HepG2 (cell line): ENCODE data around the gene USP7. TPM values are rescaled to one million over a fixed set of nuclear protein-coding genes. Genes with fewer than 3 reads are reported as not detected.
A peak's percentile ranks its signal among the peaks of the same experiment; 100 is the strongest.

Source experiments
- FOXO1 ChIP-seq: sonication (generic); formaldehyde crosslinking; IDR thresholded peaks from 2 replicates; pipeline ENCODE4 v1.4.0; 2020; ENCODE audit warnings: missing genetic modification reagents
- GLI4 ChIP-seq: sonication (generic); formaldehyde crosslinking; IDR thresholded peaks from 2 replicates; pipeline ENCODE4 v1.5.1; 2020; ENCODE audit warnings: missing genetic modification reagents, mild to moderate bottlenecking, moderate library complexity, borderline replicate concordance
- TEAD2 ChIP-seq: sonication (generic); formaldehyde crosslinking; IDR thresholded peaks from 2 replicates; pipeline ENCODE4 v1.9.0; 2021; ENCODE audit warnings: missing genetic modification reagents
- ZBTB20 ChIP-seq: sonication (generic); formaldehyde crosslinking; IDR thresholded peaks from 2 replicates; pipeline ENCODE4 v1.8.1; 2023; ENCODE audit warnings: missing genetic modification reagents, low read depth, mild to moderate bottlenecking, borderline replicate concordance
- ZNF251 ChIP-seq: sonication (generic); formaldehyde crosslinking; IDR thresholded peaks from 2 replicates; pipeline ENCODE4 v1.9.0; 2021; ENCODE audit warnings: mild to moderate bottlenecking, missing genetic modification reagents
- ZNF253 ChIP-seq: sonication (generic); formaldehyde crosslinking; IDR thresholded peaks from 2 replicates; pipeline ENCODE4 v1.8.0; 2022; ENCODE audit warnings: mild to moderate bottlenecking, missing genetic modification reagents, borderline replicate concordance
- ZNF550 ChIP-seq: sonication (generic); formaldehyde crosslinking; IDR thresholded peaks from 2 replicates; pipeline ENCODE4 v1.4.0; 2020; ENCODE audit warnings: mild to moderate bottlenecking, missing genetic modification reagents, borderline replicate concordance
- ZNF839 ChIP-seq: sonication (generic); formaldehyde crosslinking; IDR thresholded peaks from 2 replicates; pipeline ENCODE4 v1.4.0; 2020; ENCODE audit warnings: missing genetic modification reagents, mild to moderate bottlenecking, borderline replicate concordance
- ZSCAN12 ChIP-seq: sonication (generic); formaldehyde crosslinking; IDR thresholded peaks from 2 replicates; pipeline ENCODE4 v1.9.0; 2021; ENCODE audit warnings: mild to moderate bottlenecking, missing genetic modification reagents
- polyA plus RNA-seq, 8 experiments: library from polyadenylated mRNA; depleted of rRNA in 3 of 8; stranded (reverse) in 7 of 8; unstranded in 1 of 8; fragments of >200 nt; fragmentation: Illumina TruSeq in 4 of 8; extraction: Trizol in 4 of 8; gene quantifications; 2 replicates each; pipeline versions ENCODE4 v1.2.1 to v1.2.3, GENCODE V29; 2011 to 2016; ENCODE audit warnings: low read depth in 4 of 8, missing spikeins in 1 of 8, mixed read lengths in 1 of 8; ENCODE audit not compliant: insufficient read depth in 1 of 8
- total RNA-seq, 5 experiments: library from RNA; depleted of rRNA; stranded (reverse); fragments of >200 nt; fragmentation: Illumina TruSeq; extraction: Trizol; gene quantifications; 2 replicates each; pipeline ENCODE4 v1.2.3, GENCODE V29; 2016; ENCODE audit warnings: low read depth in 1 of 5
- TF ChIP-seq, protein P1 (sequence below): sonication (generic); formaldehyde crosslinking; IDR thresholded peaks from 2 replicates; pipeline ENCODE4 v1.5.1; 2020; ENCODE audit warnings: mild to moderate bottlenecking, missing genetic modification reagents, moderate library complexity
- TF ChIP-seq, protein P2 (sequence below): sonication (generic); formaldehyde crosslinking; IDR thresholded peaks from 2 replicates; pipeline ENCODE4 v1.4.0; 2020; ENCODE audit warnings: mild to moderate bottlenecking, missing genetic modification reagents
- TF ChIP-seq, protein P3 (sequence below): sonication (generic); formaldehyde crosslinking; IDR thresholded peaks from 2 replicates; pipeline ENCODE4 v1.4.0; 2020; ENCODE audit warnings: missing genetic modification reagents

The USP7 gene
- total and polyA plus RNA-seq, 2 of the 13 experiments (the other 11 are each of a cell fraction or from before 2014, with no cell fraction given): 52.5 to 173 TPM

DNA sequence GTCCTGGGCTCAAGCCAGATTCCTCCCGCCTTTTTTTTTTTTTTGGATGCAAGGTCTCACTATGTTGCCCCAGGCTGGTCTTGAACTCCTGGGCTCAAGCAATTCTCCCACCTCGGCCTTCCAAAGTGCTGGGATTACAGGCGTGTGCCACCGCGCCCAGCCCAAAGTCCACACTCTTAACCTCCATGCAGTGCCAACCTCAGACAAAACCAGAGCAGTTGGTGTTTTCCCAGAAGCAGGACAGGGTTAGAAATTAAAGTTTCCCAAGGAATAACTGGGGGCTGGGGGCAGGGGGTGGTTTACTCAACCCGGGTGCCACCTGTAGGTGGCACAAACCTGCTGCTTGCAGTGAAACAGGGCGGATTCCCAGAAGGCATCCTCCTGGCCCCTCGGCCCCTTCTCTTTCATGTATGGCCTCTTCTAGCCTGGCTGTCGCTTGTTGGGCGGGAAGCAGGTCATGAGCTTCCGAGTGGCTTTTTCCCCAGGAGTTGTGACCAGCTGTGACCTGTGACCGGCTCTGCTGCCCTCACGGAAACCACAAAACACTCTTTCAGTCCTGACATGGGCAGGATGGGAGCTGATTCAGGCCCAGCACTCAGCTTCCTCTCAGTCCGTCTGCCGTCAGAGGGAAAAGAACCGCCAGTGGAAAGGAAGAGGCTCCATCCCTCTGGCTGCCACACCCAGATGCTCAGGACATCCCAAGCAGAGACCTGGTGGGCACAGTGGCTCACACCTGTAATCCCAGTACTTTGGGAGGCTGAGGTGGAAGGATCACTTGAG lies 25.6 kb upstream of the USP7 start (continued):
- TF ChIP-seq, protein P1, sequence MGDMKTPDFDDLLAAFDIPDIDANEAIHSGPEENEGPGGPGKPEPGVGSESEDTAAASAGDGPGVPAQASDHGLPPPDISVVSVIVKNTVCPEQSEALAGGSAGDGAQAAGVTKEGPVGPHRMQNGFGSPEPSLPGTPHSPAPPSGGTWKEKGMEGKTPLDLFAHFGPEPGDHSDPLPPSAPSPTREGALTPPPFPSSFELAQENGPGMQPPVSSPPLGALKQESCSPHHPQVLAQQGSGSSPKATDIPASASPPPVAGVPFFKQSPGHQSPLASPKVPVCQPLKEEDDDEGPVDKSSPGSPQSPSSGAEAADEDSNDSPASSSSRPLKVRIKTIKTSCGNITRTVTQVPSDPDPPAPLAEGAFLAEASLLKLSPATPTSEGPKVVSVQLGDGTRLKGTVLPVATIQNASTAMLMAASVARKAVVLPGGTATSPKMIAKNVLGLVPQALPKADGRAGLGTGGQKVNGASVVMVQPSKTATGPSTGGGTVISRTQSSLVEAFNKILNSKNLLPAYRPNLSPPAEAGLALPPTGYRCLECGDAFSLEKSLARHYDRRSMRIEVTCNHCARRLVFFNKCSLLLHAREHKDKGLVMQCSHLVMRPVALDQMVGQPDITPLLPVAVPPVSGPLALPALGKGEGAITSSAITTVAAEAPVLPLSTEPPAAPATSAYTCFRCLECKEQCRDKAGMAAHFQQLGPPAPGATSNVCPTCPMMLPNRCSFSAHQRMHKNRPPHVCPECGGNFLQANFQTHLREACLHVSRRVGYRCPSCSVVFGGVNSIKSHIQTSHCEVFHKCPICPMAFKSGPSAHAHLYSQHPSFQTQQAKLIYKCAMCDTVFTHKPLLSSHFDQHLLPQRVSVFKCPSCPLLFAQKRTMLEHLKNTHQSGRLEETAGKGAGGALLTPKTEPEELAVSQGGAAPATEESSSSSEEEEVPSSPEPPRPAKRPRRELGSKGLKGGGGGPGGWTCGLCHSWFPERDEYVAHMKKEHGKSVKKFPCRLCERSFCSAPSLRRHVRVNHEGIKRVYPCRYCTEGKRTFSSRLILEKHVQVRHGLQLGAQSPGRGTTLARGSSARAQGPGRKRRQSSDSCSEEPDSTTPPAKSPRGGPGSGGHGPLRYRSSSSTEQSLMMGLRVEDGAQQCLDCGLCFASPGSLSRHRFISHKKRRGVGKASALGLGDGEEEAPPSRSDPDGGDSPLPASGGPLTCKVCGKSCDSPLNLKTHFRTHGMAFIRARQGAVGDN (CRISPR knock-in tag): peak; percentile 91
- no peak for TF ChIP-seq ZBTB20
- TF ChIP-seq, protein P2, sequence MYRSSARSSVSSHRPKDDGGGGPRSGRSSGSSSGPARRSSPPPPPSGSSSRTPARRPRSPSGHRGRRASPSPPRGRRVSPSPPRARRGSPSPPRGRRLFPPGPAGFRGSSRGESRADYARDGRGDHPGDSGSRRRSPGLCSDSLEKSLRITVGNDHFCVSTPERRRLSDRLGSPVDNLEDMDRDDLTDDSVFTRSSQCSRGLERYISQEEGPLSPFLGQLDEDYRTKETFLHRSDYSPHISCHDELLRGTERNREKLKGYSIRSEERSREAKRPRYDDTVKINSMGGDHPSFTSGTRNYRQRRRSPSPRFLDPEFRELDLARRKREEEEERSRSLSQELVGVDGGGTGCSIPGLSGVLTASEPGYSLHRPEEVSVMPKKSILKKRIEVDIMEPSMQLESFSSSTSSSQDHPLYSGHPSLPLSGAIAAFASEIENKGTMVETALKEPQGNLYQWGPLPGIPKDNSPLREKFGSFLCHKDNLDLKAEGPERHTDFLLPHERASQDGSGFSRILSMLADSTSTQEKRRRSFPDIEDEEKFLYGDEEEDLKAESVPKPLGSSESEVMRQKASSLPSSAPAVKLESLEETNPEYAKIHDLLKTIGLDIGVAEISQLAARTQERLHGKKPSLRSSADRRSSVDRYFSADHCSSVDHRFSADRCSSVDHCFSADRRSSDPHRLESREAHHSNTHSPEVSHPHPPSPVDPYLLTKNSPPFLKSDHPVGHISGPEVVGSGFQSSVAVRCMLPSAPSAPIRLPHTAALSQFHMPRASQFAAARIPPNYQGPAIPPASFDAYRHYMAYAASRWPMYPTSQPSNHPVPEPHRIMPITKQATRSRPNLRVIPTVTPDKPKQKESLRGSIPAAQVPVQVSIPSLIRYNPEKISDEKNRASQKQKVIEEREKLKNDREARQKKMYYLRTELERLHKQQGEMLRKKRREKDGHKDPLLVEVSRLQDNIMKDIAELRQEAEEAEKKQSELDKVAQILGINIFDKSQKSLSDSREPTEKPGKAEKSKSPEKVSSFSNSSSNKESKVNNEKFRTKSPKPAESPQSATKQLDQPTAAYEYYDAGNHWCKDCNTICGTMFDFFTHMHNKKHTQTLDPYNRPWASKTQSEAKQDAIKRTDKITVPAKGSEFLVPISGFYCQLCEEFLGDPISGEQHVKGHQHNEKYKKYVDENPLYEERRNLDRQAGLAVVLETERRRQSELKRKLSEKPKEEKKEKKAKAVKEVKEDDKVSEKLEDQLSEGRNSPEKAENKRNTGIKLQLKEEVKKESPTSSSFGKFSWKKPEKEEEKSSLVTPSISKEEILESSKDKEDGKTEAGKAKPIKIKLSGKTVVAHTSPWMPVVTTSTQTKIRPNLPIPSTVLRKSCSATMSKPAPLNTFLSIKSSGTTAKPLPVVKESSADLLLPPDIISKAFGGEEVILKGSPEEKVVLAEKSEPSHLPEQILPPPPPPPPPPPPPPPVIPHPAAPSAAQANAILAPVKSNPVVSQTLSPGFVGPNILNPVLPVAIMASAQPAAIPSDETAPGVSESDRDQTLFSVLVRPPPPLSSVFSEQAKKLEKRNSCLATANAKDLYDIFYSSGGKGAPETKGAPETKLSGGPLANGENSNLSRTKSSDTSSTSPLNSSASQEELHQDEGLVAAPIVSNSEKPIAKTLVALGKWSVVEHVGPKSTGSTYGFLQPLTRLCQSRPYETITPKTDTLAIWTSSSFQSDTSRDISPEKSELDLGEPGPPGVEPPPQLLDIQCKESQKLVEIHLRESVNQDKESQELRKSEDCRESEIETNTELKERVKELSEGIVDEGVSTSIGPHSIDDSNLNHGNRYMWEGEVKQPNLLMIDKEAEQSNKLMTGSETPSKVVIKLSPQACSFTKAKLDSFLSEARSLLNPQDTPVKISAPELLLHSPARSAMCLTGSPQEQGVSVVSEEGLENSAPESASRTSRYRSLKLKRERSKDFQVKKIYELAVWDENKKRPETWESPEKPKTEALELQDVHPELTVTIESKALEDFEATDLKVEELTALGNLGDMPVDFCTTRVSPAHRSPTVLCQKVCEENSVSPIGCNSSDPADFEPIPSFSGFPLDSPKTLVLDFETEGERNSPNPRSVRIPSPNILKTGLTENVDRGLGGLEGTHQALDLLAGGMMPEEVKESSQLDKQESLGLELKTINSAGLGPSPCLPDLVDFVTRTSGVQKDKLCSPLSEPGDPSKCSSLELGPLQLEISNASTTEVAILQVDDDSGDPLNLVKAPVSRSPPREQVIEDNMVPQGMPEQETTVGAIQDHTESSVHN (CRISPR knock-in tag): no peak; the same call in 1 of the 2 replicates
- TF ChIP-seq ZNF251 (CRISPR knock-in tag): no peak
- no peak for TF ChIP-seq ZNF550 (CRISPR knock-in tag)
- TF ChIP-seq GLI4: no peak
- TF ChIP-seq ZNF253 (CRISPR knock-in tag): no peak
- no peak for TF ChIP-seq FOXO1 (CRISPR knock-in tag)
- no peak for TF ChIP-seq ZNF839 (CRISPR knock-in tag)
- TF ChIP-seq, protein P3, sequence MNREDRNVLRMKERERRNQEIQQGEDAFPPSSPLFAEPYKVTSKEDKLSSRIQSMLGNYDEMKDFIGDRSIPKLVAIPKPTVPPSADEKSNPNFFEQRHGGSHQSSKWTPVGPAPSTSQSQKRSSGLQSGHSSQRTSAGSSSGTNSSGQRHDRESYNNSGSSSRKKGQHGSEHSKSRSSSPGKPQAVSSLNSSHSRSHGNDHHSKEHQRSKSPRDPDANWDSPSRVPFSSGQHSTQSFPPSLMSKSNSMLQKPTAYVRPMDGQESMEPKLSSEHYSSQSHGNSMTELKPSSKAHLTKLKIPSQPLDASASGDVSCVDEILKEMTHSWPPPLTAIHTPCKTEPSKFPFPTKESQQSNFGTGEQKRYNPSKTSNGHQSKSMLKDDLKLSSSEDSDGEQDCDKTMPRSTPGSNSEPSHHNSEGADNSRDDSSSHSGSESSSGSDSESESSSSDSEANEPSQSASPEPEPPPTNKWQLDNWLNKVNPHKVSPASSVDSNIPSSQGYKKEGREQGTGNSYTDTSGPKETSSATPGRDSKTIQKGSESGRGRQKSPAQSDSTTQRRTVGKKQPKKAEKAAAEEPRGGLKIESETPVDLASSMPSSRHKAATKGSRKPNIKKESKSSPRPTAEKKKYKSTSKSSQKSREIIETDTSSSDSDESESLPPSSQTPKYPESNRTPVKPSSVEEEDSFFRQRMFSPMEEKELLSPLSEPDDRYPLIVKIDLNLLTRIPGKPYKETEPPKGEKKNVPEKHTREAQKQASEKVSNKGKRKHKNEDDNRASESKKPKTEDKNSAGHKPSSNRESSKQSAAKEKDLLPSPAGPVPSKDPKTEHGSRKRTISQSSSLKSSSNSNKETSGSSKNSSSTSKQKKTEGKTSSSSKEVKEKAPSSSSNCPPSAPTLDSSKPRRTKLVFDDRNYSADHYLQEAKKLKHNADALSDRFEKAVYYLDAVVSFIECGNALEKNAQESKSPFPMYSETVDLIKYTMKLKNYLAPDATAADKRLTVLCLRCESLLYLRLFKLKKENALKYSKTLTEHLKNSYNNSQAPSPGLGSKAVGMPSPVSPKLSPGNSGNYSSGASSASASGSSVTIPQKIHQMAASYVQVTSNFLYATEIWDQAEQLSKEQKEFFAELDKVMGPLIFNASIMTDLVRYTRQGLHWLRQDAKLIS (CRISPR knock-in tag): no peak; the same call in 1 of the 2 replicates
- TF ChIP-seq TEAD2 (CRISPR knock-in tag): no peak
- TF ChIP-seq ZSCAN12: no peak
